Activated CD4-positive, CD25-positive, alpha-beta regulatory T cell treated with anti-CD3 and anti-CD28 coated beads, Interleukin-2, amount 50 U/mL, for 16 hours (primary cell): ENCODE data around the gene RCN1.
"Not testable (repeated sequence)": the region's sequence is repeated elsewhere in the genome, so short reads cannot be mapped to it uniquely, and the experiment has no call there.

Experiments used
- DNase-seq: peaks from one replicate; pipeline ENCODE4 v3.0.0-alpha.2; 2020; ENCODE audit warnings: low read depth, low spot score

The RCN1 gene

DNA sequence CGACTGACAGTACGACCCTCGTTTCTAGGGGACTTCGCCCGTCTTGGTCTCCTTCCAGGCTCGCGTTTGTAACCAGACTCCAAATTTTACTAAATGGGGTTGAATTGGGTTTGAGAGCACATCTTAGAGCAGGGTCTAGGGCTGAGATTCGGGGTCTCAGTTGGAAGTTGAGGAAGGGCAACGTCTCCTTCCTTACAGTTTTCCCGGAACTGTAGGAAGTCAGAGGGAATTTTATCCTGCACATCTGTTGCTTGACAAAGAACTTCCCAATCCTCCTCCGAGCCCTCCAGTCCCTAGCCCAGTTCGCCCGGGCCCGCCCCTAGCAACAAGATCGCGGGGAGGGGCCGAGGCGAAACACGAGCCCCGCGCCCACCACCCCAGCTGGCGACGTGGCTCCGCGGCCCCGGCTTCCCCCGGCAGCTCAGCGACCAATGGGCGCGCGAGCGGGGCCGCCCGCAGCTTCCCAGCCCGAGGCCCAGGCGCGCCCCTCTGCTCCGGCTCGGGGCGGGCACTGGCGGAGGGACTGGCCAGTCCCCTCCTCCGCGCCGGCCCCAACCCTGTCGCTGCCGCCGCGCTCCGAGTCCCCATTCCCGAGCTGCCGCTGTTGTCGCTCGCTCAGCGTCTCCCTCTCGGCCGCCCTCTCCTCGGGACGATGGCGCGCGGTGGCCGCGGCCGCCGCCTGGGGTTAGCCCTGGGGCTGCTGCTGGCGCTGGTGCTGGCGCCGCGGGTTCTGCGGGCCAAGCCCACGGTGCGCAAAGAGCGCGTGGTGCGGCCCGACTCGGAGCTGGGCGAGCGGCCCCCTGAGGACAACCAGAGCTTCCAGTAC lies at the start of gene RCN1:
TSS of gene RCN1 (plus strand) at position 530 of the 826 bp plus-strand sequence. CDS start at position 653, 123 bp downstream.
- DNase-seq, result no peak

DNA sequence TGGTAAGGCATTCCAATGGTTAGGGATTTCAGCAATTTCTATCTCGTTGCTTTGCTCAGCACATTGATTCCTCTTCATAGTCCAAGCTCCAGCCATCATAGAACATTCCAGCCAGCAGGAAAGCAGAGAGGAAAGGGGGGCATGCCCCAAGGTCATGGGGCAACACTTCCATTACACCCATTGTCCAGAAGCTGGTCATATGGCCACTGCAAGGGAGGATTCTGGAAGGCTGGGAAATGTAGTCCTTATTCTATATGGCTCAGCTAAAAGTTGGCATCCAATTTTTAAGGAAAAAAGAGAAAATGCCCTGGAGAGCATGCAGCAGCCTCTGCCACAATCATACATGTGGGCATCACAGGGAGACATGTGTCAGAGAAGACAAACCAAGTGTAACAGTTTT lies 47.1 kb upstream of the RCN1 start:
- DNase-seq, result no peak

DNA sequence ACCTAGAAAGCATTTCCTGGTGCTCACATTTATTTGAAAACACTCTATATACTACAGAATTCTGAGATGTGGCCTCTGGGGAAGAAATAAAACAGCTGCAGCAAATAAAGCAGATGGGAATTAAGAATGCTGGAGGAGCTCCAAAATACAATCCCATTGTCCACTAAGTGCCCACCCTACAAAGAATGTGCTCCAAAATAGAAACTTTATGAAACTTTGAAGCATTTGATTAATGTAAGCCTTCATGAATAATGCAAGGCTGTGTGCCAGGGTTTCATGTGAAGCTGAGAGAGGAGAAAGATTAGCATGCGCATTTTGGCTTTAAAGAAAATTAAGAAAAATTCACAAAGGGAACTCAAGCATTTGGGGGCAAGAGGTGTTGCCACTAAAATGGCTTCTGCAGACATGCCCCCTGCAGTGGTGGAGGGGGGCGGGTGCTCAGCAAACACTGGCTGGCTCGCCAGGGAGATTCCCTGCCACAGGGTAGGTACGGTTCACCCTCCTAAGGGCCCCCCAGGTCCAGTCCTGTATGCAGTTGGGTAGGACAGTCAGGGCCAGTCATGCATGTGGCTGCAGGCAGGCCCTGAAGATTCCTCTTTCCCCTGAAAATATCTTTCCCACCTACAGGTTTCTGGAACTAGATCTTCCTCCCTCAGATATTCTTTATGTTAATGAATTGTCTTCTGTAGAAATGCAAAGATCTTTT lies 46.6 kb upstream of the RCN1 start:
- no peak for DNase-seq

DNA sequence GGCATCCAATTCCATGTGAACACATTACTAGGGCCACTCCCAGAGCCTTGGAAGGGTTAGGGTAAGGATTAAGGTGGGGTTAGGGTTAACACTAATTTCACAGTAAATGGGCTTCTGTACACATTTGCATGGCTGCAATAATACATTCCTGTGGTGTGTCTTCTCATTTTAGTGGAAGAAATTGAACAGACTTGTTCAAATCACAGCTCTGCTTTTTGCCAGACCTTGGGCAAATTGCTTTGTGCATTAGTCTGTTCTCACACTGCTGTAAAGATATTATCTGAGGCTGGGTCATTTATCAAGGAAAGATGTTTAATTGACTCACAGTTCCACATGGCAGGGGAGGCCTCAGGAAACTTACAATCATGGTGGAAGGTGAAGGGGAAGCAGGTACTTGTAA lies 45.4 kb upstream of the RCN1 start:
- no peak for DNase-seq

DNA sequence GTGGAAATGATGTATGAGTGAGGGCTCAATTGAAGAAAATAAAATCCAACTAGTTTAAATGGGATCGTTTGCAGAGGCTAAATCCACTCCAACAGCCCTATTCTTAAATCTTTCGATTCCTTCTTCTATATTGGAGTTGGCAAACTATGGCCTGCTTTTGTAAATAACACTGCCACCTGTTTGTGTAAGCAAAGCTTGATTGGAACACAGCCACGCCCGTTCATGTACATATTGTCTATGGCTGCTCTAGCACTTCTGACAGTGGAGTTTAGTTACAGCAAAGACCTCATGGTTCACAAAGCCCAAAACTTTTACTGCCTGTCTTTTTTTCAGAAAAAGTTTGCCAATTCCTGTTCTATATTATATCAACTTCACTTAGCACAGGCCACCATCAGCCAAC lies 40.6 kb upstream of the RCN1 start:
- no peak for DNase-seq

DNA sequence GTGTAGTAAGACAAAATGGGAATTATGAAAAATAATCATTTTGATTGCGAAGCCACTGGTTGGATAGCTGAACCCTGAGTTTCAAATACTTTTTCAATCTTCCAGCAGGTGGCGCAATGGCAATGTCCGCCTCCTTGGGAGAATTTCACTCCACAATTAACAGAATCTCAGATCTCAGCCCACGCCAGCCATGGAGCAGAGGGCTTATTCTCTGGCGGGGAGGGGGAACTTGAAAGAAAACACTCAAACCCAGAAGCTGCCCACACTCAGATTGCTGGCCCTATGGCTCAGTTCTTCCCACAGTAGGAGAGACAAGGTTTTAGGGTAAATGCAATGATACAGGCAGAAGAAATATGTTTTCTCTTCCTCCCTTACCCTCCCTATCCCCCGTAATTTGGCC lies 38.7 kb upstream of the RCN1 start:
- peak; percentile 25 for DNase-seq

DNA sequence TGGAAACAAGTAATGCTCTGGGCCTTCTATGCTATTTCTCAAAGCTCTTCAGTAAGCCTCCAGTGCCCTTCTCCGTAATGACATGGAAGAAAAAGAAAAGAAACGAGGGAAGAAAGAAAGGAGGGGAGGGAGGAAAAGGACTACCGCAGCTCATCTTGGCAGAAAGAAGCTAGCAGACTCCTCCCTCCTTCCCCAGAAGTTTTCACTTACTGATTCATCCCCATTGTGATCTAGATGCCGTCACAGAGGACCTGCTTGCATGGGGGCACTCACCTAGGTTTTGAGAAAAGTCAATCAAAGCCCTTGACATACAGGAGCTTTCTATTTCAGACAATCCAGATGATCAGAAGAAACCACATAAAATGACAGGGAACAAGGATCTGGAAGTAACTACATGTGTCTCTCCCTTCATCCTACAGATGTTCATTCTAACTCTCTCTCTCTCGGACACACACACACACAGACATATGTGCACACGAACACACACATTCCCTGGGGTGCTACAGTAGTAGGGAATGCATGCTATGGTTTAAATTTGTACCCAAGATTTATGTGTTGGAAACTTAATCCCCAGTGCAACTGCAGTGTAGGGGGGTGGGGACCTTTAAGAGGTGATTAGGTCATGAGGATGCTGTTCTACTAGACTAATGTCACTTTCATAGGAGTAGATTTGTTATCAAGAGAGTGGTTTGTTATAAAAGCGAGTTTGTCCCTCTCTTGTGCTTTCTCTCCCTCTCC lies 37.6 kb upstream of the RCN1 start:
- DNase-seq, result no peak

DNA sequence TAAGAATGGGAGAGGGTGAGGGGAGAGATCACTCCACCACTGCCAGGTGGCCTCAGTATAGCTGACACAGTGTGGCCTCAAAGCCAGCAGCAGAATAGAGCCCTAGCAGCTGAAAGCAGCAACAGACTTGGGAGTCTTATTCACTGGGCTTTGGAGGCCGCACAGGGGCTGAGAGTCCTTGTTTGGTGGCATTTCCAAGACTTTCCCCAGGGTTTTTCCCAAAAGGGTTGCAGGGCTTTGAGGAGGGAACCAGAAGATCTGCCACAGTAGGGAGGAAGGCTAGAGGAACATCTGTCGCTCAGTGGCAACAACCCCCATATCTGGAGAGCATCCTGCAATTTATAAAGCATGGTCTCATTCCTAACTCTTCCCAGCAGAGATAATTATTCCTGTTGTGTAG lies 35.0 kb upstream of the RCN1 start:
- no peak for DNase-seq

DNA sequence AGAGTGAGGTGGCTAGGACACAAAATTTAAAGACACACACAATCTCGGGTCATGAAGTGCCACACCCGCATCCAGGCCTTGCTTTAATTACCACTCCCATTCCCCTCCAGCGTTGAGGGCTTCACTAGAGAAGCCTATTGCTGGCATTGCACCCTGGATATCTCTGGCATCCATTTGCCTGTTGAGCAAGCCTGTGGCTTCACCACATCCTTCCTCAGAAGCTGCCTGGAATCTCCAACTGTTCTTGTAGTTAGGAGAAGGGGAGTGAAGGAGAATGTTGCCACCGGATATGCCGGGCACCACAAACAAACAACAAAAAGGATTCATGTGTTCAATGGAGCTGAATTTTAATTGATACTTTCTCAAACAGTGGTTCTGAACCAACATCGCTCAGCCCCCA lies 34.4 kb upstream of the RCN1 start:
- DNase-seq, result no peak

DNA sequence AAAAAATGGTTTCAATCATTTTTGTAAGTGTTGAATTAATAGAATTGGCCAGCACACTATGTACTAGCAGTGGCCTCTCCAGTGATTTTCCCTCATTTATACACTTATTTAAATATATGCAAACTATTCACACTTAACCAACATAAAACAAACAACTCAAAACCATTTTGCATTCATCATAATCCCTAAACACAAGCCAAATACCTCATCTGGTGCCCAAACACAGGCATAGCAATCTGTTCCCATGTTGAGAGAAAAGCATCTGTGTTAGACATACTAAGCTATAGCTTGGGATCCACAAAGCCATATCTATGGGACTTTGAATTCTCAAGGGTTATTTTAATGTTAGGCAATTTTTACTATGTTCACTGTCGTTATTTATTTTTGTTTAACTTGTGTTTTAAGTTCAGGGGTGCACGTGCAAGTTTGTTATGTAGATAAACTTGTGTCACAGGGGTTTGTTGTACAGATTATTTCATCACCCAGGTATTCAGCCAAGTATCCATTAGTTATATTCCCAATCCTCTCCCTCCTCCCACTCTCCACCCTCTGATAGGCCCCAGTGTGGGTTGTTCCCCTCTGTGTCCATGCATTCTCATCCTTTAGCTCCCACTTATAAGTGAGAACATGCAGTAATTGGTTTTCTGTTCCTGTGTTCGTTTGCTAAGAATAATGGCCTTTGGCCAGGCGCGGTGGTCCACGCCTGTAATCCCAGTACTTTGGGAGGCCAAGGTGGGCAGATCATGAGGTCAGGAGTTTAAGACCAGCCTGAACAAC lies 31.0 kb upstream of the RCN1 start:
- DNase-seq, result no peak

DNA sequence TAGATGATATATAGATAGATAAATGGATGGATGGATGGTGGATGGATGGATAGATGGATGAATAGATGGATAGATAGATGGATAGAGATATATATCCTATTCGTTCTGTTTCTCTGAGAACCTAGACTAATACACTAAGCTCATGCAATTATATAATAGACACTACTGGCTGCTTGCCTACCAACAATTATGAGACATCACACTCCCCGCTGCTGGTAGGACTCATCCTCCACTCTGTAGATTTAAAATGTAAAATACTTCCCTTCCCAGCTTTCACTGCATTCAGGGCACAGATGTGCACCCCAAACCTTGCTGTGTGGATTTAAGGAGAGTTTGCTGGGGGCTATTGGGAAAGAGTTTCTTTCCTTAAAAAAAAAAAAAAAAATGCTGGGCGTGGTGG lies 28.3 kb upstream of the RCN1 start:
- no peak for DNase-seq

DNA sequence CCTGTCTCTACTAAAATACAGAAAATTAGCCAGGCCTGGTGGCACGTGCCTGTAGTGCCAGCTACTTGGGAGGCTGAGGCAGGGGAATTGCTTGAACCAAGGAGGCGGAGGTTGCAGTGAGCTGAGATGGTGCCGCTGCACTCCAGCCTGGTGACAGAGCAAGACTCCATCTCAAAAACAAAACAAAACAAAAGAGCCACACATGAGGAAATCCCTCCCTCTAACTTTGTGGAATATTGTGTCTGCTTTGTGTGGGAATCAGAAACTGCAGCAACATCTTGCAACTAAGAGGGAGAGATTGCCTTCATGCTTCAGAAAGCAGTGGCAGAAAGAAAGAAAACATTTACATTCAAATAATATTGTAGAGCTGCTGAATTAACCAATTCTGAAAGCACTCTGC lies 27.8 kb upstream of the RCN1 start:
- not testable (repeated sequence) for DNase-seq

DNA sequence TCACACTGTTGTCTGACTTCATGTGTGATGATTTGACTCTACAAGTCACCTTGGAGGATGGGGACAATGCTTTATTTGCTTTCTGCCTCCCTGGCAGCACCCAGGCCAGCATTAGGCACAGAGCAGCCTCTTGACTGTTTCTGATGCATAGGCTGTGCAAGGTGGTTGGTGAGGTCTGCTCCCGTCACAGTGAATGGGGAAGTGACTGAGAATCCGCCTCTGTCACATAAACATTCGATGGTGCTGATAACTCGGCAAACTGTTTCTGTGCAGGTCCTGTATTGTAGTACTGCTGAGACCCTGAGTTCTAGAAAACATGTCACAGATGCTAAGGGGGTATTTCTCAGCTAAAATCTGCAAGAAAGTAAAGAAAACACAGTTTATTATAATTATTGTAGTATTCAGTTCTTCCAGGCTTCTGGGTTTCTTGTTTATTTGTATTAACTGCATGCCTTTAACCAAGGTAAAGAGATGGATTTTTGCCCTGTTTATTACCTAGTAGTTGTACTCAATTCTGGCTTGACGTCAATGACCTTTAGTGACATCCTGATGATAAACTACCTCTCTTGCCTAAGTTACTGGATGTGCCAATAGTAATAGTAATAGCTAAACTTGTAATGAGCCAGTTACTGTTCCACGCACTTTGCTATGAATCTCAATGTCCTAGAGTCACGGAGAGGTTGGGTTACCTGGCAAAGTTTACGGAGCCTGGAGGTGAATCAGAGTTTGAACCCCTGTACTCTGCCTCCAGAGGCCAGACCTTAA lies 24.8 kb upstream of the RCN1 start:
- no peak for DNase-seq

DNA sequence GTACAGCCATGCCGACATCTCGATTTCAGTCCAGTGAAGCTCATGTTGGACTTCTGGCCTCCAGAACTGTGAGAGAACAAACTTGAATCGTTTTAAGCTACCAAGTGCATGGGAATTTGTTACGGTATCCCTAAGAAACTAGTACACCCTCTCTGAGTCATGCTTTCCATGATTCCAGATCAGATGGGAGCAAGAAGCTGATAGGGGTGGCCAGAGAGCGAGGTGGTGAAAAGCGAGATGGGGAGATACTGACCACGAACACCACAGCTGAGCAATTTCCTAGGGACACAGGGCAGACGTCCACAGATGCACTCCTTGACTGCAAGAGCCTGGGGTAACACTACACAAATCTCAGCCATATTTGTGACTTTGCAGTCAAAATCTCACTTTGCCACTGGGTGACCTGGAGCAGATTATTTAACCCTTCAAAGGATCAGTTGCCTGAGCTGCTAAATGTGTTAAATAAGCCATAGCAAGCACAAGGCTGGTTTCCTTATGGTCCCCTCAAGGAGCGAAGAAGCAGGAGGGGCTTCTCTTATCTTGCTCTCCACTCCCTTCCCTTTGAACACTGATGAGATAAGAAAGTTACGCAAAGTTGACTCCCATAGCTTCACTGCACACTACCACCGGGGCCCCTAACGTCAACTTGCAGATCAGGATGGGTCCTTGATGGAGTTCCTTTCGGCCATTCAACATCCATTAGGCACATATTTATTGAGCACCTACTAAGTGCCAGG lies 22.6 kb upstream of the RCN1 start:
- DNase-seq, result no peak

DNA sequence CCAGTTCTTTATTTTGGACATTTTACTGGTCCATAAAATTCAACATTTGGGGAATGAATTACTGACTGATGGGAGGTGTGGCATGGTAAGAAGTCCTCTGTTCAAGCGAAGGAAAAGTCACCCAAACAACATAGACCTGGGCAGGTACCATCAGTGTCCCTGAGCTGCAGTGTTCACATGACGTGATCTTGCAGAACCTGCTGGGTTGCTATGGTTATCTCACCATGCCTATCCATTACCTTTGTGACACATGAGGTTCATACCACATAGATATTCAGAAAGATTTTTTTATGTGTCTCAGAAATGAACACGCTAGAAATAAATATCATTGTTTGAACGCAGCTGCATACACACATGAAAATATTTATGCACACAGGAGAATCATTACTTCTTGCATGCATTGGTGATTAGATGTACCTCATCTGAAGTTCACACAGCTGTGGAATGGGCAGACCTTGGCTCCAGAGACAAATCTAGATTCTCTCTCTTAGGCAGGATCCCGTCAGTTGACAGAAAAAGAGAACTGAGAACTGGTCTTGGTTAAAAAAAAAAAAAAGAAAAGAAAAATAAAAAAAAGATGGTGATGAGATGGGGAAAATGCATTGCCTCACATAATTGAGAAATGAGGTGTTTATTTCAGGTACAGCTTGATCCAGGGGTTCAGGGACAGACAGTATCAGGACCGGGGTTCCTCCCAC lies 21.4 kb upstream of the RCN1 start:
- no peak for DNase-seq

DNA sequence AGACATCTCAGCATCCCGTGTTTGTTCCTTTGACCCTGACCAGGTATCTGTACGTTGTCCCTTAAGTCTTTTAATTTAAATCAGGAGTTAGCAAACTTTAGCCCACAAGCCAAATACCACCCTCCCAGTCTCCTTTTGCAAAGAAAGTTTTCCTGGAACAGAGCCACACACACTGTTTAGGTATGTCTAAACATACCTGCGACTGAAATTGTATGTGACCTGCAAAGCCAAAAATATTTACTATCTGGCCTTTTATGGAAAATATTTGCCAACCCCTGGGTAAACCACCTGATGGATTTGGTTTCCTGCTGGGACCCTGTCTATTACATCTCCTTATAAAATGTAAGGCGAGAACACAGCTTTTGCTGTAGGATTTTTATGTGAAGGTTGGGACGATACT lies 20.2 kb upstream of the RCN1 start:
- no peak for DNase-seq

DNA sequence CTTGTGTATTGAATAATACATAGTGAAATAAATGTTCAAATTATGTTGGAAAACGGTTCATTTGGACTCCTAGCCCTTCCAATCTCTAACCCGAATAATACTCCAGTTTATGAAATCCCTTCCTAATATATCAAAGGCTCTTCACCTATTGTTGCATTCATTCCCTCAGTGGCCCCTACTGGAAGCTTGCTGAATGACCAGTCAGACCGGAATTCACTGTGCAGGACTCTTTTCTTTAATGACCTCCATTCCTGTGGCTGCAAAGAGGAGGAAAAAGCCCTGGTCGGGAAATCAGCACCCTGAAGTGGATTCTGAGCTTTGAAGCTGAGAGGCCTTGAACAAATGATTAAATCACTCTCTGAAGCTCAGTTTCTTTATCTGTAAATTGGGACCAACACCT lies 19.1 kb upstream of the RCN1 start:
- no peak for DNase-seq

DNA sequence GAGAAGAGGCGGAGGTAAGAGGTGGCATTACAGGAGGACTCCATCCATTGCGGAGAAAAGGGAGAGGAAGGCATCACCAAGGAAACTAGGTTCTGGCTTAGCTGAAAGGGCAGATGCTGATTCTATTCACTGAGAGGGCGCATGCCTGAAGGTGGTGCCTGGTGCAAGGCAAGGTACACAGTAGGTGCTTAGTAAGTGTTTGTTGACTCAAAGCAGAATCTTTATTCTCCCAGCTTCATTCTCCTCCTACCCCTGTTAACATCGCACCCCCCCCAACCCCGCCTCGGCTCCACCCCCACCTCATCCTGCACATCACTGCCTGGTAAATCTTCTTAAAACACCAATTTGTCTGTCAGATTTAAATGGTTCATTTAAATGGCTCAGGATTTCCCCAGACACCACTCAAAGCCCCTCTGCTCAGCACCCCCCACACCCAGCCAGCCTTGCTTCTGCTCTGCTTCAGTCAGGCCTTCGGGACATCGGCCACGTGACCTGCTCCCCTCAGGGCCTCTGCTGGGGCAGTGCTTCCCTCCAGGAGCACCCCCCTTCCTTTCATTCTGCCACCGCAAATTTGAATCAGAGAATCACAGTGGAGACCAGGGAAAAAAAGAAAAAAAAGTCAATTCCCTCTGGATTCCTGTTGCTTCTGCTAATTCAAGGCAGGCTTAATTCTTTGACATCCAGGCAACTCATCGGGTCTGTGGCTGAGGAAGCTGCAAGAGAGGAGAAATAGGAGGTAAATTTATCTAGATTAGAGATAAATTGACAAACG lies 17.8 kb upstream of the RCN1 start:
- no peak for DNase-seq

DNA sequence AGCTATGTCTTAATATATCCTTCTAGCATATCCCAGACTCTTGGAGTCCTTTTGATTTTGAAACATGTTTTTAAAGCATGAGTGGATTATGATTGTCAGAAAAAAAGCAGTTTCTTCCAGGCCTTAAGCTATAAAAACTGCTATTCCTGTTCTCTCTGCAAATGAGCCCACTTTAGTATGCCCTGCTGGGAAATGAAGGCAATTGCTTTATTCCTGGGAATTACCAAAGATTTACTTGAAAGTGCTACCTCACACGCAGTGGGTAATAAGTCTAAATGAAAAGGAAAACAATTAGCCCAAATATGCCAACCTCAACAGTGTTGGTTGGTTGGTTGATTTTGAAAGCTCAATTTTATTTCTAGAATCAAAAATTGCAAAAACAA lies 17.2 kb upstream of the RCN1 start:
- DNase-seq, result no peak
